Stomach (tissue), 19 donors: ENCODE measurements around the gene OR51B4. TPM values are rescaled to one million over a fixed set of nuclear protein-coding genes. Genes with fewer than 3 reads are reported as not detected.

Experiments used
- DNase-seq, 2 donors: peaks; one replicate each; pipeline versions ENCODE4 v3.0.0 to v3.0.0-alpha.2; 2013 to 2019
- H3K27ac ChIP-seq, 5 donors: fragments of 200-600 bp in 4 of 5; sonication (generic) in 4 of 5; one replicate each; pipeline ENCODE4 v1.5.1; 2013 to 2019; ENCODE audit warnings: mild to moderate bottlenecking in 1 of 5, moderate library complexity in 1 of 5
- H3K27me3 ChIP-seq, 3 donors: fragments of 200-600 bp; sonication (generic); one replicate each; pipeline ENCODE4 v1.5.1; 2017 to 2019; ENCODE audit warnings: mixed run types in 1 of 3
- H3K36me3 ChIP-seq, 4 donors: fragments of 200-600 bp; sonication (generic); 1 replicate in 3 of 4; 2 replicates in 1 of 4; pipeline ENCODE4 v1.5.1; 2016 to 2019
- H3K4me1 ChIP-seq, 4 donors: fragments of 200-600 bp; sonication (generic); one replicate each; pipeline ENCODE4 v1.5.1; 2016 to 2019
- H3K4me3 ChIP-seq, 4 donors: fragments of 200-600 bp; sonication (generic) in 3 of 4; one replicate each; pipeline ENCODE4 v1.5.1; 2016 to 2019; ENCODE audit warnings: mild to moderate bottlenecking in 1 of 4
- H3K9me3 ChIP-seq, 4 donors: fragments of 200-600 bp; sonication (generic); one replicate each; pipeline ENCODE4 v1.5.1; 2016 to 2019
- CTCF ChIP-seq, 7 experiments: fragments of 450-650 bp in 4 of 7; fragments of 200-600 bp in 3 of 7; sonication (generic) in 3 of 7; IDR thresholded peaks; one replicate each; pipeline ENCODE4 v1.5.1; 2016 to 2019; ENCODE audit warnings: antibody characterized with exemption in 7 of 7, control low read depth in 2 of 7, mild to moderate bottlenecking in 1 of 7
- EP300 ChIP-seq: sonication (generic); formaldehyde crosslinking; IDR thresholded peaks from one replicate; pipeline ENCODE4 v1.6.1; 2017; ENCODE audit warnings: antibody characterized with exemption
- POLR2A ChIP-seq, 4 donors: fragments of 450-650 bp; IDR thresholded peaks; one replicate each; pipeline ENCODE4 v1.6.1; 2016; ENCODE audit warnings: antibody characterized with exemption in 4 of 4, control low read depth in 2 of 4, mild to moderate bottlenecking in 1 of 4, moderate library complexity in 1 of 4
- POLR2AphosphoS5 ChIP-seq, 3 donors: sonication (generic); formaldehyde crosslinking; IDR thresholded peaks; one replicate each; pipeline ENCODE4 v1.6.1; 2016; ENCODE audit warnings: antibody characterized with exemption in 3 of 3
- WGBS, 5 donors: extraction: QIAGEN DNeasy Blood & Tissue Kit in 3 of 5; methylation state at CpG; one replicate each; pipeline versions ENCODE4 v1.1.5 to v1.1.7; 2013 to 2018; 5-methylcytosine and 5-hydroxymethylcytosine counted together
- intact Hi-C: fragments of 100-400 bp; cut with DNase I; formaldehyde crosslinking; loops from one replicate; pipeline ENCODE4 v1.15.1; 2023; ENCODE audit warnings: low total_unique reads
- long read RNA-seq, 10 donors: transcript quantifications; one replicate each; lab custom pipeline, GENCODE V29; 2026
- polyA plus RNA-seq, 3 donors: library from polyadenylated mRNA; stranded (reverse); fragments of 200-250 nt; gene quantifications; one replicate each; pipeline ENCODE4 v1.2.3, GENCODE V29; 2013
- total RNA-seq, 5 donors: library from RNA; depleted of rRNA; stranded (reverse); fragments of >200 nt; gene quantifications; one replicate each; pipeline versions ENCODE4 v1.1.0 to v1.2.3, GENCODE V29; 2014 to 2016
- donor health status: healthy with polysubstance abuse.
- donor health status: Bipolar disorder and iron deficiency.
- donor health status: healthy.

The OR51B4 gene
- not detected for total RNA-seq
- polyA plus RNA-seq, result not detected
- long read RNA-seq, donor 1, result 0 reads
- long read RNA-seq, donor 2, result 0 reads
- long read RNA-seq, donor 3, result 0 reads
- long read RNA-seq, donor 4, result 0 reads
- long read RNA-seq, donor 5, result 0 reads
- long read RNA-seq, donor 6, result 0 reads
- long read RNA-seq, donor 7, result 0 reads
- long read RNA-seq, donor 8, result 0 reads
- long read RNA-seq, donor 9, result 0 reads
- long read RNA-seq, donor 10, result 0 reads

GRCh38 chr11:5301846-5302245 is at the start of gene OR51B4:
Gene OR51B4 (minus strand): TSS chr11:5301946. CDS start chr11:5301946, 0 bp downstream.
- H3K27me3 ChIP-seq, result no peaks in the 10 kb centered on the region
- WGBS, 5 donors, result 86 to 95% (median 88%) methylated on average over 2 of the region's 2 CpGs
- H3K36me3 ChIP-seq, result no peaks in the 10 kb centered on the region
- no peaks in the 10 kb centered on the region for H3K9me3 ChIP-seq
- no peaks in the 10 kb centered on the region for H3K4me1 ChIP-seq
- DNase-seq, result no peak
- H3K27ac ChIP-seq, result no peak within 1 kb of the TSS
- no peak within 1 kb of the TSS for H3K4me3 ChIP-seq
- TF ChIP-seq POLR2AphosphoS5 (IDR thresholded peaks at IDR 0.05), result no peak
- no peak for TF ChIP-seq CTCF (IDR thresholded peaks at IDR 0.05)
- no peak for TF ChIP-seq POLR2A (IDR thresholded peaks at IDR 0.05)
- no peak for TF ChIP-seq EP300
- intact Hi-C loops, result no loop called here

GRCh38 chr11:5351208-5351607 is 49.5 kb upstream of the OR51B4 start, which contains the start of gene OR51B6:
Gene OR51B6 (plus strand): TSS chr11:5351508. CDS start chr11:5351508, 0 bp downstream.
- Histone ChIP-seq H3K4me3 (no peak within 1 kb of the TSS), H3K9me3 (no peaks in the 10 kb centered on the region), H3K27me3 (no peaks in the 10 kb centered on the region), H3K4me1 (no peaks in the 10 kb centered on the region), H3K36me3 (no peaks in the 10 kb centered on the region), H3K27ac (no peak within 1 kb of the TSS)
- no peak for DNase-seq
- WGBS, 5 donors, result 41 to 67% (median 53%) methylated on average over 1 of the region's 1 CpG
- TF ChIP-seq POLR2A (IDR thresholded peaks at IDR 0.05), result no peak
- TF ChIP-seq POLR2AphosphoS5 (IDR thresholded peaks at IDR 0.05), result no peak
- no peak for TF ChIP-seq CTCF (IDR thresholded peaks at IDR 0.05)
- TF ChIP-seq EP300, result no peak
- intact Hi-C loops, result no loop called here

- WGBS, 5 donors, result 25 to 44% (median 38%) methylated on average over 1 of the region's 1 CpG
- intact Hi-C loops, result no loop called here
- no peaks in the 10 kb centered on the region for H3K4me1 ChIP-seq
Observed at GRCh38 chr11:5349550-5349949, 47.8 kb upstream of the OR51B4 start.

GRCh38 chr11:5348551-5349194 is 46.9 kb upstream of the OR51B4 start:
- intact Hi-C loops, result no loop called here
- Histone ChIP-seq H3K27ac (no peak overlapping the region), H3K36me3 (no peaks in the 10 kb centered on the region), H3K27me3 (no peaks in the 10 kb centered on the region), H3K9me3 (no peaks in the 10 kb centered on the region), H3K4me3 (no peak overlapping the region), H3K4me1 (no peaks in the 10 kb centered on the region)
- 15 to 32% (median 22%) methylated on average over 3 of the region's 3 CpGs for WGBS, 5 donors
- TF ChIP-seq CTCF (IDR thresholded peaks at IDR 0.05), result no peak
- no peak for DNase-seq

More at GRCh38 chr11:5349550-5349949, 47.8 kb upstream of the OR51B4 start:
- Histone ChIP-seq H3K36me3 (no peaks in the 10 kb centered on the region), H3K27me3 (no peaks in the 10 kb centered on the region), H3K9me3 (no peaks in the 10 kb centered on the region), H3K4me3 (no peak overlapping the region), H3K27ac (no peak overlapping the region)
- DNase-seq, result no peak
- TF ChIP-seq POLR2A (IDR thresholded peaks at IDR 0.05), result no peak
- no peak for TF ChIP-seq POLR2AphosphoS5 (IDR thresholded peaks at IDR 0.05)
- no peak for TF ChIP-seq EP300
- no peak for TF ChIP-seq CTCF (IDR thresholded peaks at IDR 0.05)
